ENCODE data around the gene EDN1.

The EDN1 gene

GRCh38 chr6:12339808-12340487 is 49.8 kb downstream of the EDN1 start:
- 100% methylated on average over 3 of the region's 12 CpGs for WGBS (ENCODE audit: insufficient coverage)
- CTCF ChIA-PET: no interaction called here

GRCh38 chr6:12340488-12340818 is 50.3 kb downstream of the EDN1 start:
- Histone ChIP-seq H3K9me3 (ENCODE audit: control extremely low read depth in 1 of 5, control insufficient read depth in 4 of 5, insufficient read depth in 2 of 5, low read depth in 1 of 5, low read length in 4 of 5) (no peaks in the 10 kb centered on the region), H3K4me3 (ENCODE audit: control insufficient read depth in 1 of 7, extremely low read depth in 1 of 7, insufficient read depth in 4 of 7, low read depth in 2 of 7, low read length in 6 of 7) (no peak overlapping the region), H3K27me3 (replicated peaks in 2 of 5; ENCODE audit: control insufficient read depth in 4 of 5, insufficient read depth in 5 of 5, low read length in 4 of 5) (no peaks in the 10 kb centered on the region), H3K36me3 (ENCODE audit: control insufficient read depth in 4 of 4, insufficient read depth in 4 of 4, low read length in 3 of 4) (no peaks in the 10 kb centered on the region), H3K27ac (ENCODE audit: insufficient read depth in 1 of 2, low read depth in 1 of 2, low read length in 2 of 2, poor library complexity in 1 of 2, severe bottlenecking in 2 of 2) (no peak overlapping the region), H3K4me1 (ENCODE audit: control extremely low read depth in 1 of 4, control insufficient read depth in 4 of 4, insufficient read depth in 4 of 4, low read length in 3 of 4) (peaks cover 0 to 7% (median 1%) of the 10 kb centered on the region in 4 experiments)
- no peak for DNase-seq
- ChIA-PET POLR2A (no interaction called here), CTCF (no interaction called here)
- WGBS (ENCODE audit: insufficient coverage): 100% methylated on average over 5 of the region's 6 CpGs

More at GRCh38 chr6:12339808-12340487, 49.8 kb downstream of the EDN1 start:
- peaks cover 0 to 7% (median 1%) of the 10 kb centered on the region in 4 experiments for H3K4me1 ChIP-seq (ENCODE audit: control extremely low read depth in 1 of 4, control insufficient read depth in 4 of 4, insufficient read depth in 4 of 4, low read length in 3 of 4)
- POLR2A ChIA-PET: no interaction called here
- H3K27me3 ChIP-seq (replicated peaks in 2 of 5; ENCODE audit: control insufficient read depth in 4 of 5, insufficient read depth in 5 of 5, low read length in 4 of 5): no peaks in the 10 kb centered on the region
- no peak overlapping the region for H3K4me3 ChIP-seq (ENCODE audit: control insufficient read depth in 1 of 7, extremely low read depth in 1 of 7, insufficient read depth in 4 of 7, low read depth in 2 of 7, low read length in 6 of 7)
- no peak for DNase-seq
- H3K36me3 ChIP-seq (ENCODE audit: control insufficient read depth in 4 of 4, insufficient read depth in 4 of 4, low read length in 3 of 4): no peaks in the 10 kb centered on the region
- no peak overlapping the region for H3K27ac ChIP-seq (ENCODE audit: insufficient read depth in 1 of 2, low read depth in 1 of 2, low read length in 2 of 2, poor library complexity in 1 of 2, severe bottlenecking in 2 of 2)
- no peaks in the 10 kb centered on the region for H3K9me3 ChIP-seq (ENCODE audit: control extremely low read depth in 1 of 5, control insufficient read depth in 4 of 5, insufficient read depth in 2 of 5, low read depth in 1 of 5, low read length in 4 of 5)

GRCh38 chr6:12342664-12343063 is 52.5 kb downstream of the EDN1 start:
- Histone ChIP-seq H3K36me3 (ENCODE audit: control insufficient read depth in 4 of 4, insufficient read depth in 4 of 4, low read length in 3 of 4) (no peaks in the 10 kb centered on the region), H3K4me1 (ENCODE audit: control extremely low read depth in 1 of 4, control insufficient read depth in 4 of 4, insufficient read depth in 4 of 4, low read length in 3 of 4) (peaks cover 0 to 7% (median 1%) of the 10 kb centered on the region in 4 experiments), H3K4me3 (ENCODE audit: control insufficient read depth in 1 of 7, extremely low read depth in 1 of 7, insufficient read depth in 4 of 7, low read depth in 2 of 7, low read length in 6 of 7) (no peak overlapping the region), H3K27me3 (replicated peaks in 2 of 5; ENCODE audit: control insufficient read depth in 4 of 5, insufficient read depth in 5 of 5, low read length in 4 of 5) (no peaks in the 10 kb centered on the region), H3K27ac (ENCODE audit: insufficient read depth in 1 of 2, low read depth in 1 of 2, low read length in 2 of 2, poor library complexity in 1 of 2, severe bottlenecking in 2 of 2) (no peak overlapping the region), H3K9me3 (ENCODE audit: control extremely low read depth in 1 of 5, control insufficient read depth in 4 of 5, insufficient read depth in 2 of 5, low read depth in 1 of 5, low read length in 4 of 5) (no peaks in the 10 kb centered on the region)
- DNase-seq: no peak
- POLR2A ChIA-PET: no interaction called here
- no CpG with 5 or more reads among the region's 4 CpGs for WGBS (ENCODE audit: insufficient coverage)
- CTCF ChIA-PET: interaction anchor here (1.6 kb wide), 1 partner anchor 689 kb away, joined by 3 read pairs; no protein-coding TSS in a partner anchor

- CTCF ChIA-PET: interaction anchor here (1.1 to 1.6 kb wide), 2 partner anchors 39 to 689 kb away, joined by 3 read pairs; no protein-coding TSS in a partner anchor
- DNase-seq: no peak
- POLR2A ChIA-PET: no interaction called here
- H3K4me1 ChIP-seq (ENCODE audit: control extremely low read depth in 1 of 4, control insufficient read depth in 4 of 4, insufficient read depth in 4 of 4, low read length in 3 of 4): peaks cover 0 to 7% (median 1%) of the 10 kb centered on the region in 4 experiments
- no peak overlapping the region for H3K27ac ChIP-seq (ENCODE audit: insufficient read depth in 1 of 2, low read depth in 1 of 2, low read length in 2 of 2, poor library complexity in 1 of 2, severe bottlenecking in 2 of 2)
- H3K27me3 ChIP-seq (replicated peaks in 2 of 5; ENCODE audit: control insufficient read depth in 4 of 5, insufficient read depth in 5 of 5, low read length in 4 of 5): no peaks in the 10 kb centered on the region
- no peak overlapping the region for H3K4me3 ChIP-seq (ENCODE audit: control insufficient read depth in 1 of 7, extremely low read depth in 1 of 7, insufficient read depth in 4 of 7, low read depth in 2 of 7, low read length in 6 of 7)
- 80% methylated on average over 3 of the region's 5 CpGs for WGBS (ENCODE audit: insufficient coverage)
- no peaks in the 10 kb centered on the region for H3K9me3 ChIP-seq (ENCODE audit: control extremely low read depth in 1 of 5, control insufficient read depth in 4 of 5, insufficient read depth in 2 of 5, low read depth in 1 of 5, low read length in 4 of 5)
- H3K36me3 ChIP-seq (ENCODE audit: control insufficient read depth in 4 of 4, insufficient read depth in 4 of 4, low read length in 3 of 4): no peaks in the 10 kb centered on the region
Measured at GRCh38 chr6:12343122-12343439, 52.9 kb downstream of the EDN1 start.

- no peak overlapping the region for H3K4me3 ChIP-seq (ENCODE audit: control insufficient read depth in 1 of 7, extremely low read depth in 1 of 7, insufficient read depth in 4 of 7, low read depth in 2 of 7, low read length in 6 of 7)
- H3K27me3 ChIP-seq (replicated peaks in 2 of 5; ENCODE audit: control insufficient read depth in 4 of 5, insufficient read depth in 5 of 5, low read length in 4 of 5): no peaks in the 10 kb centered on the region
- WGBS (ENCODE audit: insufficient coverage): 92% methylated on average over 8 of the region's 8 CpGs
- CTCF ChIA-PET: interaction anchor here (1.1 to 1.6 kb wide), 2 partner anchors 40 to 690 kb away, joined by 3 read pairs; no protein-coding TSS in a partner anchor
- peaks cover 0 to 7% (median 1%) of the 10 kb centered on the region in 4 experiments for H3K4me1 ChIP-seq (ENCODE audit: control extremely low read depth in 1 of 4, control insufficient read depth in 4 of 4, insufficient read depth in 4 of 4, low read length in 3 of 4)
- DNase-seq: no peak
- H3K27ac ChIP-seq (ENCODE audit: insufficient read depth in 1 of 2, low read depth in 1 of 2, low read length in 2 of 2, poor library complexity in 1 of 2, severe bottlenecking in 2 of 2): no peak overlapping the region
- POLR2A ChIA-PET: no interaction called here
- no peaks in the 10 kb centered on the region for H3K36me3 ChIP-seq (ENCODE audit: control insufficient read depth in 4 of 4, insufficient read depth in 4 of 4, low read length in 3 of 4)
- no peaks in the 10 kb centered on the region for H3K9me3 ChIP-seq (ENCODE audit: control extremely low read depth in 1 of 5, control insufficient read depth in 4 of 5, insufficient read depth in 2 of 5, low read depth in 1 of 5, low read length in 4 of 5)
Measured at GRCh38 chr6:12343440-12344162, 53.4 kb downstream of the EDN1 start.

- H3K27me3 ChIP-seq (replicated peaks in 2 of 5; ENCODE audit: control insufficient read depth in 4 of 5, insufficient read depth in 5 of 5, low read length in 4 of 5): no peaks in the 10 kb centered on the region
- H3K4me1 ChIP-seq (ENCODE audit: control extremely low read depth in 1 of 4, control insufficient read depth in 4 of 4, insufficient read depth in 4 of 4, low read length in 3 of 4): peaks cover 0 to 7% (median 1%) of the 10 kb centered on the region in 4 experiments
- ChIA-PET CTCF (interaction anchor here (1.1 kb wide), 1 partner anchor 40 kb away, joined by 3 read pairs; no protein-coding TSS in a partner anchor), POLR2A (no interaction called here)
- 96% methylated on average over 5 of the region's 5 CpGs for WGBS (ENCODE audit: insufficient coverage)
- DNase-seq: no peak
- H3K36me3 ChIP-seq (ENCODE audit: control insufficient read depth in 4 of 4, insufficient read depth in 4 of 4, low read length in 3 of 4): no peaks in the 10 kb centered on the region
- no peaks in the 10 kb centered on the region for H3K9me3 ChIP-seq (ENCODE audit: control extremely low read depth in 1 of 5, control insufficient read depth in 4 of 5, insufficient read depth in 2 of 5, low read depth in 1 of 5, low read length in 4 of 5)
- H3K4me3 ChIP-seq (ENCODE audit: control insufficient read depth in 1 of 7, extremely low read depth in 1 of 7, insufficient read depth in 4 of 7, low read depth in 2 of 7, low read length in 6 of 7): no peak overlapping the region
- H3K27ac ChIP-seq (ENCODE audit: insufficient read depth in 1 of 2, low read depth in 1 of 2, low read length in 2 of 2, poor library complexity in 1 of 2, severe bottlenecking in 2 of 2): no peak overlapping the region
Measured at GRCh38 chr6:12344296-12344695, 54.1 kb downstream of the EDN1 start.

GRCh38 chr6:12344961-12345693 is 55.0 kb downstream of the EDN1 start:
- Histone ChIP-seq H3K4me3 (ENCODE audit: control insufficient read depth in 1 of 7, extremely low read depth in 1 of 7, insufficient read depth in 4 of 7, low read depth in 2 of 7, low read length in 6 of 7) (no peak overlapping the region), H3K9me3 (ENCODE audit: control extremely low read depth in 1 of 5, control insufficient read depth in 4 of 5, insufficient read depth in 2 of 5, low read depth in 1 of 5, low read length in 4 of 5) (no peaks in the 10 kb centered on the region), H3K27me3 (replicated peaks in 2 of 5; ENCODE audit: control insufficient read depth in 4 of 5, insufficient read depth in 5 of 5, low read length in 4 of 5) (no peaks in the 10 kb centered on the region), H3K36me3 (ENCODE audit: control insufficient read depth in 4 of 4, insufficient read depth in 4 of 4, low read length in 3 of 4) (no peaks in the 10 kb centered on the region), H3K4me1 (ENCODE audit: control extremely low read depth in 1 of 4, control insufficient read depth in 4 of 4, insufficient read depth in 4 of 4, low read length in 3 of 4) (peaks cover 0 to 7% (median 1%) of the 10 kb centered on the region in 4 experiments), H3K27ac (ENCODE audit: insufficient read depth in 1 of 2, low read depth in 1 of 2, low read length in 2 of 2, poor library complexity in 1 of 2, severe bottlenecking in 2 of 2) (no peak overlapping the region)
- no peak for DNase-seq
- 100% methylated on average over 3 of the region's 6 CpGs for WGBS (ENCODE audit: insufficient coverage)
- ChIA-PET POLR2A (no interaction called here), CTCF (no interaction called here)

All from common myeloid progenitor, CD34-positive (primary cell).